ENCODE data around the gene MED19.

DNA sequence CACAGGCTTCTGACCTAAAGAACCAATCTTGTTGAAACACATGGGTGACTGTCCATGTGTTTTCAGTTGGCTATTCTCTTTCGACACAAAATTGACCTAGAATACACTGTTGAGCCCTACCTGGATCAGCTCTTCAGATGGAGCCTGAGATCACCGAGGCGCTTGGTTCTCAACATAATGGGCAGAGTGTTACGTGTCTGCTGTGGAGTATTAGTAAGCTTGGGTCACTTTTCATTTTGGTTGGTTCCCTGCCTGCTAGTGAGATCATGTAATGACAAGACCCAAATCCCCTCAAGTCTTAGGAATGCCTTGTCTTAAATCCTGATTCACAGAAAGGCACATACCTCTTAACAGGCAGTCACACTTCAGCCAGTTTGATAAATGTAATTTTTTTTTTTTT, 8.7 kb downstream of the MED19 start:
- TF ChIP-seq EZH2phosphoT487 (IDR thresholded peaks at IDR 0.05; ENCODE audit: borderline replicate concordance, low read depth, low read length) = no peak
- TF ChIP-seq, protein P1, sequence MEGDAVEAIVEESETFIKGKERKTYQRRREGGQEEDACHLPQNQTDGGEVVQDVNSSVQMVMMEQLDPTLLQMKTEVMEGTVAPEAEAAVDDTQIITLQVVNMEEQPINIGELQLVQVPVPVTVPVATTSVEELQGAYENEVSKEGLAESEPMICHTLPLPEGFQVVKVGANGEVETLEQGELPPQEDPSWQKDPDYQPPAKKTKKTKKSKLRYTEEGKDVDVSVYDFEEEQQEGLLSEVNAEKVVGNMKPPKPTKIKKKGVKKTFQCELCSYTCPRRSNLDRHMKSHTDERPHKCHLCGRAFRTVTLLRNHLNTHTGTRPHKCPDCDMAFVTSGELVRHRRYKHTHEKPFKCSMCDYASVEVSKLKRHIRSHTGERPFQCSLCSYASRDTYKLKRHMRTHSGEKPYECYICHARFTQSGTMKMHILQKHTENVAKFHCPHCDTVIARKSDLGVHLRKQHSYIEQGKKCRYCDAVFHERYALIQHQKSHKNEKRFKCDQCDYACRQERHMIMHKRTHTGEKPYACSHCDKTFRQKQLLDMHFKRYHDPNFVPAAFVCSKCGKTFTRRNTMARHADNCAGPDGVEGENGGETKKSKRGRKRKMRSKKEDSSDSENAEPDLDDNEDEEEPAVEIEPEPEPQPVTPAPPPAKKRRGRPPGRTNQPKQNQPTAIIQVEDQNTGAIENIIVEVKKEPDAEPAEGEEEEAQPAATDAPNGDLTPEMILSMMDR (conservative IDR thresholded peaks at IDR 0.05; ENCODE audit: low read length) = no peak

Measured in OCI-LY7 (cell line).